ENCODE results near the gene IGFLR1. TPM values are rescaled to one million over a fixed set of nuclear protein-coding genes. Genes with fewer than 3 reads are reported as not detected.

The IGFLR1 gene
- total and polyA plus RNA-seq, 12 donors: 4.9 to 35.3 (median 14.7) TPM

DNA sequence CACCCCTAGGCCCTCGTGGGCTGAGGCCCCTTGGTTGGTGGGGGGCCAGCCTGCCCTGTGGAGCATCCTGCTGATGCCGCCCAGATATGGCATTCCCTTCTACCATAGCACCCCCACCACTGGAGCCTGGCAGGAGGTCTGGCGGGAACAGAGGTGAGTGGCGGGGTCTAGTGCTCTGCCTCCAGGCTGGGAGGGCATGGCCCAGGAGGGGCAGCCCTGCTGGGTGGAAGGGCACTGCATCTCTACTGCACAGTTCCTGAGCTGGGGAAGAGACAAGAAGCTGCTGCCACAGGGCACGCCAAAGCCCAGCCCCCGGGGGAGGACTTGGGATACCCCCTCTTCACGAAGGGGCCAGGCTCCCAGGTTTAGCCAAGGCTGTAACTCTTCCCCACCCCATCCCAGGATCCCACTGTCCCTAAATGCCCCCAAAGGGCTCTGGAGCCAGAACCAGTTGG, 26.9 kb downstream of the IGFLR1 start:
- peak overlapping the region in 1 of 4 donors; percentile 99 for H3K4me3 ChIP-seq

DNA sequence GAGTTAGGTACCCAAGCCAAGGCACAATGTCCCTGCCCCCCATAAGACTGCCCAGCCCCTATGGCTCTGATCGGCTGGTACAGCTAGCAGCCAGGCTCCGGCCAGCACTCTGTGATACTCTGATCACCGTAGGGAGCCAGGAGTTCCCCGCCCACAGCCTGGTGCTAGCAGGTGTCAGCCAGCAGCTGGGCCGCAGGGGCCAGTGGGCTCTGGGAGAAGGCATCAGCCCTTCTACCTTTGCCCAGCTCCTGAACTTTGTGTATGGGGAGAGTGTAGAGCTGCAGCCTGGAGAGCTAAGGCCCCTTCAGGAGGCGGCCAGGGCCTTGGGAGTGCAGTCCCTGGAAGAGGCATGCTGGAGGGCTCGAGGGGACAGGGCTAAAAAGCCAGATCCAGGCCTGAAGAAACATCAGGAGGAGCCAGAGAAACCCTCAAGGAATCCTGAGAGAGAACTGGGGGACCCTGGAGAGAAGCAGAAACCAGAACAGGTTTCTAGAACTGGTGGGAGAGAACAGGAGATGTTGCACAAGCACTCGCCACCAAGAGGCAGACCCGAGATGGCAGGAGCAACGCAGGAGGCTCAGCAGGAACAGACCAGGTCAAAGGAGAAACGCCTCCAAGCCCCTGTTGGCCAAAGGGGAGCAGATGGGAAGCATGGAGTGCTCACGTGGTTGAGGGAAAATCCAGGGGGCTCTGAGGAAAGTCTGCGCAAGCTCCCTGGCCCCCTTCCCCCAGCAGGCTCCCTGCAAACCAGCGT, 27.5 kb downstream of the IGFLR1 start:
- no peak for DNase-seq
- Histone ChIP-seq H3K9me3 (replicated peaks in 1 of 3) (no peaks in the 10 kb centered on the region), H3K27me3 (no peaks in the 10 kb centered on the region), H3K36me3 (replicated peaks in 1 of 2) (peaks cover 0 to under 1% of the 10 kb centered on the region in 2 donors), H3K27ac (no peak overlapping the region), H3K4me3 (no peak overlapping the region), H3K4me1 (replicated peaks in 1 of 2) (peaks cover 21% of the 10 kb centered on the region in 2 donors)
- WGBS, 4 donors: 69 to 81% (median 78%) methylated on average over 10 to 14 of the region's 14 CpGs
- intact Hi-C loops (cut with DNase I): loop anchor here in 1 of 2 donors (10.0 kb wide), 1 partner anchor 170 kb away; the partner anchor contains the start of gene TMEM147
- TF ChIP-seq POLR2A (IDR thresholded peaks at IDR 0.05): no peak
- TF ChIP-seq, protein P1, sequence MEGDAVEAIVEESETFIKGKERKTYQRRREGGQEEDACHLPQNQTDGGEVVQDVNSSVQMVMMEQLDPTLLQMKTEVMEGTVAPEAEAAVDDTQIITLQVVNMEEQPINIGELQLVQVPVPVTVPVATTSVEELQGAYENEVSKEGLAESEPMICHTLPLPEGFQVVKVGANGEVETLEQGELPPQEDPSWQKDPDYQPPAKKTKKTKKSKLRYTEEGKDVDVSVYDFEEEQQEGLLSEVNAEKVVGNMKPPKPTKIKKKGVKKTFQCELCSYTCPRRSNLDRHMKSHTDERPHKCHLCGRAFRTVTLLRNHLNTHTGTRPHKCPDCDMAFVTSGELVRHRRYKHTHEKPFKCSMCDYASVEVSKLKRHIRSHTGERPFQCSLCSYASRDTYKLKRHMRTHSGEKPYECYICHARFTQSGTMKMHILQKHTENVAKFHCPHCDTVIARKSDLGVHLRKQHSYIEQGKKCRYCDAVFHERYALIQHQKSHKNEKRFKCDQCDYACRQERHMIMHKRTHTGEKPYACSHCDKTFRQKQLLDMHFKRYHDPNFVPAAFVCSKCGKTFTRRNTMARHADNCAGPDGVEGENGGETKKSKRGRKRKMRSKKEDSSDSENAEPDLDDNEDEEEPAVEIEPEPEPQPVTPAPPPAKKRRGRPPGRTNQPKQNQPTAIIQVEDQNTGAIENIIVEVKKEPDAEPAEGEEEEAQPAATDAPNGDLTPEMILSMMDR (IDR thresholded peaks at IDR 0.05): no peak

More for the DNA sequence above, 26.9 kb downstream of the IGFLR1 start:
- intact Hi-C loops (cut with DNase I): loop anchor here in 1 of 2 donors (10.0 kb wide), 1 partner anchor 171 kb away; the partner anchor contains the start of gene TMEM147
- Histone ChIP-seq H3K4me1 (replicated peaks in 1 of 2) (peaks cover 21 to 26% of the 10 kb centered on the region in 2 donors), H3K9me3 (replicated peaks in 1 of 3) (no peaks in the 10 kb centered on the region), H3K27ac (no peak overlapping the region), H3K27me3 (no peaks in the 10 kb centered on the region), H3K36me3 (replicated peaks in 1 of 2) (peaks cover 0 to 6% of the 10 kb centered on the region in 2 donors)
- peak in 2 of 7 donors; percentile 8 to 25 for DNase-seq
- 81 to 87% (median 82%) methylated on average over 6 to 7 of the region's 7 CpGs; no CpG with 5 or more reads in 1 of the 4 donors for WGBS, 4 donors
- TF ChIP-seq, protein P1 (IDR thresholded peaks at IDR 0.05): no peak
- no peak for TF ChIP-seq POLR2A (IDR thresholded peaks at IDR 0.05)

DNA sequence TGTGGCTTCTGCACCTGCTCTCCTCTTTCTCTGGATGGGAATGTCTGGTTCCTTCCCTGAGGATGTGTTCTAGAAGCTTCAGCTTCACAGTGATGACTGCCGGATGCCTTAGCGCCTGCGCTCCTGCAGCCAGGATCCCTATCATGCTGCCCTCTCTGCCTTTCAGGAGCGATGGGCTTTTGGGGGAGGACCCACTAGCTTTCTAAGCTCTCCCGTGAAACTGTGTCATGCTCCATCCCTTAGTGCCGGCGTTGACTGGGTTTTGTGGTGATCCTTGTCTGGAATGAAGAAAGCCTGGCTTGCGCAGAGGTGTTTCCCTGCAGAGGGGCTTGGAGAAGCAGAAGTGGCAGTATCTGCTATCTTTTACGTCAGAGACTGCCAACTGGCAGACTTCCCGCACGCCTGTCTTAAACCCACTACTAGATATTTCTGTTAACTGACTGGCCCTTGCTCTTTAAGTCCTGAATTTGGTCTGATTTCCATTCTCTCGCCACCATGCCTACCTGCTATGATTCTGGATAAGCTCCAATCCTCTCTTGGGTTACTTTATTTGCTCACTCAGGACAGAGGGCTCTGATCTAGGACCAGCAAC, 28.3 kb downstream of the IGFLR1 start:
- H3K4me3 ChIP-seq: no peak overlapping the region
- H3K4me1 ChIP-seq (replicated peaks in 1 of 2): peaks cover 14 to 15% of the 10 kb centered on the region in 2 donors
- intact Hi-C loops (cut with DNase I): loop anchor here in 1 of 2 donors (10.0 kb wide), 1 partner anchor 169 kb away; the partner anchor contains the start of gene TMEM147
- no peak overlapping the region for H3K27ac ChIP-seq
- H3K27me3 ChIP-seq: no peaks in the 10 kb centered on the region
- TF ChIP-seq, protein P1 (IDR thresholded peaks at IDR 0.05): no peak
- no peak for TF ChIP-seq POLR2A (IDR thresholded peaks at IDR 0.05)
- peak in 1 of 7 donors; percentile 5 for DNase-seq
- no peaks in the 10 kb centered on the region for H3K36me3 ChIP-seq (replicated peaks in 1 of 2)
- no peaks in the 10 kb centered on the region for H3K9me3 ChIP-seq (replicated peaks in 1 of 3)
- WGBS, 4 donors: 78 to 83% (median 81%) methylated on average over 10 to 12 of the region's 12 CpGs

GRCh38 chr19:35713506-35713850, 28.8 kb downstream of the IGFLR1 start:
- no peak for DNase-seq
- no peak overlapping the region for H3K27ac ChIP-seq
- intact Hi-C loops (cut with DNase I): loop anchor here in 1 of 2 donors (10.0 kb wide), 1 partner anchor 169 kb away; the partner anchor contains the start of gene TMEM147
- H3K9me3 ChIP-seq (replicated peaks in 1 of 3): no peaks in the 10 kb centered on the region
- WGBS, 4 donors: 77 to 86% (median 84%) methylated on average over 2 of the region's 2 CpGs
- no peak overlapping the region for H3K4me3 ChIP-seq
- no peaks in the 10 kb centered on the region for H3K27me3 ChIP-seq
- H3K36me3 ChIP-seq (replicated peaks in 1 of 2): no peaks in the 10 kb centered on the region
- H3K4me1 ChIP-seq (replicated peaks in 1 of 2): peaks cover 10 to 11% of the 10 kb centered on the region in 2 donors
- TF ChIP-seq, protein P1 (IDR thresholded peaks at IDR 0.05): no peak
- TF ChIP-seq POLR2A (IDR thresholded peaks at IDR 0.05): no peak

Measured in adrenal gland (tissue), 12 donors.